Hepatocyte (in vitro differentiated cells): ENCODE results near the gene STXBP5L.

Experiments
- CTCF ChIP-seq: fragments of 200-600 bp; sonication (generic); IDR thresholded peaks from 2 replicates; pipeline ENCODE4 v1.5.1; 2016; ENCODE audit warnings: antibody characterized with exemption, mild to moderate bottlenecking; ENCODE audit not compliant: poor library complexity
- EZH2phosphoT487 ChIP-seq: fragments of 200-600 bp; sonication (generic); IDR thresholded peaks from one replicate; pipeline ENCODE4 v1.6.1; 2018; ENCODE audit warnings: antibody characterized with exemption, mild to moderate bottlenecking, low read depth, moderate library complexity; ENCODE audit not compliant: unreplicated experiment, severe bottlenecking

- TF ChIP-seq EZH2phosphoT487 (no peak), CTCF (no peak)
These were observed 75.3 kb downstream of the STXBP5L start for GRCh38 chr3:120983321-120983665.
